Spleen (tissue), 11 donors: ENCODE results near the gene NRXN3. TPM values are rescaled to one million over a fixed set of nuclear protein-coding genes. Genes with fewer than 3 reads are reported as not detected.

ENCODE experiments used
- DNase-seq: peaks from one replicate; pipeline ENCODE4 v3.0.0-alpha.2; 2020
- H3K27ac ChIP-seq, 8 donors: fragments of 200-600 bp; sonication (generic) in 7 of 8; 1 replicate in 4 of 8; 2 replicates in 4 of 8; pipeline versions ENCODE4 v1.5.0 to v1.8.0; 2016 to 2021; ENCODE audit warnings: inconsistent platforms in 4 of 8, mild to moderate bottlenecking in 4 of 8, moderate library complexity in 1 of 8
- H3K27me3 ChIP-seq, 7 donors: fragments of 200-600 bp; sonication (generic) in 6 of 7; replicated peaks in 1 of 7; 1 replicate in 4 of 7; 2 replicates in 3 of 7; pipeline versions ENCODE4 v1.5.0 to v1.8.0; 2016 to 2021; ENCODE audit warnings: inconsistent platforms in 3 of 7, mild to moderate bottlenecking in 1 of 7
- H3K36me3 ChIP-seq, 6 donors: fragments of 200-600 bp; sonication (generic) in 5 of 6; 1 replicate in 4 of 6; 2 replicates in 2 of 6; pipeline versions ENCODE4 v1.5.0 to v1.8.0; 2016 to 2021; ENCODE audit warnings: inconsistent platforms in 2 of 6
- H3K4me1 ChIP-seq, 6 donors: fragments of 200-600 bp; sonication (generic) in 5 of 6; 1 replicate in 3 of 6; 2 replicates in 3 of 6; pipeline versions ENCODE4 v1.5.0 to v1.8.0; 2016 to 2021; ENCODE audit warnings: inconsistent platforms in 3 of 6
- H3K4me3 ChIP-seq, 8 donors: fragments of 200-600 bp; sonication (generic) in 7 of 8; 1 replicate in 4 of 8; 2 replicates in 4 of 8; pipeline versions ENCODE4 v1.5.0 to v1.8.0; 2016 to 2021; ENCODE audit warnings: inconsistent platforms in 4 of 8, mild to moderate bottlenecking in 4 of 8, moderate library complexity in 2 of 8
- H3K9me3 ChIP-seq, 8 donors: fragments of 200-600 bp; sonication (generic) in 7 of 8; 1 replicate in 4 of 8; 2 replicates in 4 of 8; pipeline versions ENCODE4 v1.5.0 to v1.8.0; 2016 to 2021; ENCODE audit warnings: inconsistent platforms in 4 of 8
- POLR2A ChIP-seq, 3 donors: fragments of 450-650 bp; IDR thresholded peaks; one replicate each; pipeline ENCODE4 v1.5.1; 2017; ENCODE audit warnings: antibody characterized with exemption in 3 of 3, mild to moderate bottlenecking in 1 of 3
- POLR2AphosphoS5 ChIP-seq, 3 donors: sonication (generic); formaldehyde crosslinking; IDR thresholded peaks; one replicate each; pipeline ENCODE4 v1.5.1; 2017; ENCODE audit warnings: antibody characterized with exemption in 3 of 3
- WGBS, 5 donors: extraction: QIAGEN DNeasy Blood & Tissue Kit in 3 of 5; methylation state at CpG; one replicate each; pipeline versions ENCODE4 v1.1.5 to v1.1.7; 2013 to 2018; 5-methylcytosine and 5-hydroxymethylcytosine counted together
- intact Hi-C: fragments of 100-400 bp; cut with DNase I; formaldehyde crosslinking; loops from one replicate; pipeline ENCODE4 v1.15.0; 2023; ENCODE audit warnings: low total_unique reads
- polyA plus RNA-seq, 3 donors: library from polyadenylated mRNA; stranded (reverse); fragments of 200-250 nt; gene quantifications; one replicate each; pipeline ENCODE4 v1.2.1, GENCODE V29; 2013
- total RNA-seq, 7 donors: library from RNA; depleted of rRNA in 3 of 7; stranded (reverse); fragments of >200 nt in 3 of 7; fragmentation: NEBNext Ultra II Directional in 4 of 7; extraction: Animal tissue kit (Norgen Biotek cat#: 25700) in 4 of 7; gene quantifications; one replicate each; pipeline versions ENCODE4 v1.1.0 to v1.2.1, GENCODE V29; 2016 to 2021
- TF ChIP-seq, protein P1 (sequence below), 11 experiments: fragments of 200-600 bp in 7 of 11; fragments of 450-650 bp in 4 of 11; sonication (generic) in 4 of 11; IDR thresholded peaks in 8 of 11; conservative IDR thresholded peaks in 3 of 11; 1 replicate in 7 of 11; 2 replicates in 4 of 11; pipeline versions ENCODE4 v1.4.0 to v1.8.0; 2016 to 2021; ENCODE audit warnings: antibody characterized with exemption in 11 of 11, inconsistent platforms in 4 of 11, mild to moderate bottlenecking in 1 of 11
- donor health status: healthy with polysubstance abuse.
- donor health status: DM: no; HTN: no; CAD: no; lungs with moderate emphysema.
- donor health status: DM: no; HTN: no; CAD: no.
- donor health status: Bipolar disorder and iron deficiency.
- donor health status: healthy.
- donor health status: DM: no; HTN: no; CAD: no.
- donor health status: DM: yes; HTN: yes; CAD: no.

Gene NRXN3
- total and polyA plus RNA-seq, 10 donors: 0.21 to 11.5 (median 1.6) TPM

DNA sequence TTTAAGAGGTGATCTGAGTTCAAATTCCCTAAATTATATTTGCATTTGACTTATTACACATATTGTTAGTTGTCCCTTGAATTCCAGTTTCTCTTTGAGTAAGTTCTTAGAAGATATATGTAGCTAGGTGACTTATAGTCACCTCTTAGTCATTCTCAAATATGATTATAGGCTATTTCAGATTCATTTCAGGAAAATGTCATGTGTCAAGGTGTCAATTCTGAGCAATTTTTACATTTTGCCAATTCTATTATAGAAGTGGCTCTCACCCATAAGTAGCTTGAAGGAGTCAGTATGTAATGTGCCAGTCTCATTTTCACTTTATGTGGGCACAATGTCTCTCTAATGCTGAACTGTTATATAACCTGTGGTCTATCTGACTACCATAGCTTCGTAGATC, 1417.7 kb downstream of the NRXN3 start:
- no peak overlapping the region for H3K4me3 ChIP-seq
- 57 to 83% (median 65%) methylated on average over 1 of the region's 1 CpG for WGBS, 5 donors
- no peak for DNase-seq
- intact Hi-C loops: no loop called here
- no peaks in the 10 kb centered on the region for H3K4me1 ChIP-seq
- H3K27ac ChIP-seq: no peak overlapping the region
- no peaks in the 10 kb centered on the region for H3K9me3 ChIP-seq
- H3K36me3 ChIP-seq: no peaks in the 10 kb centered on the region
- TF ChIP-seq POLR2A (IDR thresholded peaks at IDR 0.05) (no peak), POLR2AphosphoS5 (IDR thresholded peaks at IDR 0.05) (no peak)
- TF ChIP-seq, protein P1, sequence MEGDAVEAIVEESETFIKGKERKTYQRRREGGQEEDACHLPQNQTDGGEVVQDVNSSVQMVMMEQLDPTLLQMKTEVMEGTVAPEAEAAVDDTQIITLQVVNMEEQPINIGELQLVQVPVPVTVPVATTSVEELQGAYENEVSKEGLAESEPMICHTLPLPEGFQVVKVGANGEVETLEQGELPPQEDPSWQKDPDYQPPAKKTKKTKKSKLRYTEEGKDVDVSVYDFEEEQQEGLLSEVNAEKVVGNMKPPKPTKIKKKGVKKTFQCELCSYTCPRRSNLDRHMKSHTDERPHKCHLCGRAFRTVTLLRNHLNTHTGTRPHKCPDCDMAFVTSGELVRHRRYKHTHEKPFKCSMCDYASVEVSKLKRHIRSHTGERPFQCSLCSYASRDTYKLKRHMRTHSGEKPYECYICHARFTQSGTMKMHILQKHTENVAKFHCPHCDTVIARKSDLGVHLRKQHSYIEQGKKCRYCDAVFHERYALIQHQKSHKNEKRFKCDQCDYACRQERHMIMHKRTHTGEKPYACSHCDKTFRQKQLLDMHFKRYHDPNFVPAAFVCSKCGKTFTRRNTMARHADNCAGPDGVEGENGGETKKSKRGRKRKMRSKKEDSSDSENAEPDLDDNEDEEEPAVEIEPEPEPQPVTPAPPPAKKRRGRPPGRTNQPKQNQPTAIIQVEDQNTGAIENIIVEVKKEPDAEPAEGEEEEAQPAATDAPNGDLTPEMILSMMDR (IDR thresholded peaks at IDR 0.05 in 8 of 11, conservative IDR thresholded peaks at IDR 0.05 in 3 of 11): no peak
- H3K27me3 ChIP-seq: no peaks in the 10 kb centered on the region

DNA sequence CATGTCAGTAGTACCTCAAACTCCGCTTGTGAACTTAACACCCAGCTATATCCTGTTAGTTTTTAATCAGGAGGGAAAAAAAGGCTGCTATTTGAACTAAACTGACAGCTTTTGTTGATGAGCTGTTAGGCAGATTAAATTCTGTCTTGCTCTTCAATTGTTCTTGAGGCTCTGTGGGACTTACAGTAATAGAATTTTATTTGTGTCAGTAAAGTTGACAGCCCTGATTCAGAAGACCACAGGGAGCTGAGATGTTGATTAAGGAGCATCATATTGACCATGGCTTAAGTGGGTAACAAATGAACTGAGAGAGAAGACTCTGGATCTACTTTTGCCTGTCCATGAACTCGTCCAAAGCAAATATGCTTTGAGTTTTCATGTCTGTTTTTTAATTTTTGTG, 1418.2 kb downstream of the NRXN3 start:
- no peak for DNase-seq
- no peaks in the 10 kb centered on the region for H3K27me3 ChIP-seq
- H3K36me3 ChIP-seq: no peaks in the 10 kb centered on the region
- 53 to 80% (median 57%) methylated on average over 2 of the region's 2 CpGs for WGBS, 5 donors
- no peak overlapping the region for H3K27ac ChIP-seq
- TF ChIP-seq POLR2A (IDR thresholded peaks at IDR 0.05) (no peak), POLR2AphosphoS5 (IDR thresholded peaks at IDR 0.05) (no peak)
- TF ChIP-seq, protein P1 (IDR thresholded peaks at IDR 0.05 in 8 of 11, conservative IDR thresholded peaks at IDR 0.05 in 3 of 11): no peak
- H3K9me3 ChIP-seq: no peaks in the 10 kb centered on the region
- H3K4me3 ChIP-seq: no peak overlapping the region
- no peaks in the 10 kb centered on the region for H3K4me1 ChIP-seq
- intact Hi-C loops: no loop called here

DNA sequence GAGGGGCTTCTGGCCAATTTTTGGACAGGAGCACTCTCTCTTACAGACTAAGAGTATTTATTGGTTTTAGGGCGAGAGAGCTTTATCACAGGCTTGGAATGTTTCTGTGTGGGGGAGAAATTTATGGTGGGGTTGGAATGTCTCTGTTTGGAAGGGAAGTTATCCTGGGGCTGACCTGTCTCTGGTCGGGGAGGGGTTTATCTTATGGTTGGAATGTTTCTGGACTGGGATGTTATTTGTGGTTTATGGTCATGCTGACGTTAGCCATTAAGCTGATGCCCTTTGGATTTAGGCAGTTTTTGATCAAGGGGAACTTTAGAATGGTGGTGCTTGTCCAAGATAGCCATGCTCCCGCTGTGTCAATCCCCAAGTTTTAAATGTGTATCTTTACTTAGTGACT, 1426.4 kb downstream of the NRXN3 start:
- 67 to 94% (median 77%) methylated on average over 4 of the region's 4 CpGs for WGBS, 5 donors
- no peak for DNase-seq
- intact Hi-C loops: no loop called here
- Histone ChIP-seq H3K27ac (no peak overlapping the region), H3K27me3 (no peaks in the 10 kb centered on the region), H3K4me1 (no peaks in the 10 kb centered on the region), H3K4me3 (no peak overlapping the region), H3K36me3 (no peaks in the 10 kb centered on the region), H3K9me3 (no peaks in the 10 kb centered on the region)
- TF ChIP-seq POLR2A (IDR thresholded peaks at IDR 0.05): no peak
- TF ChIP-seq, protein P1 (IDR thresholded peaks at IDR 0.05 in 8 of 11, conservative IDR thresholded peaks at IDR 0.05 in 3 of 11): no peak
- no peak for TF ChIP-seq POLR2AphosphoS5 (IDR thresholded peaks at IDR 0.05)

- intact Hi-C loops: no loop called here
- H3K9me3 ChIP-seq: no peaks in the 10 kb centered on the region
- no peak for DNase-seq
- H3K4me1 ChIP-seq: no peaks in the 10 kb centered on the region
- no peaks in the 10 kb centered on the region for H3K27me3 ChIP-seq
- 89 to 97% (median 95%) methylated on average over 4 of the region's 4 CpGs for WGBS, 5 donors
- H3K27ac ChIP-seq: no peak overlapping the region
- TF ChIP-seq, protein P1 (IDR thresholded peaks at IDR 0.05 in 8 of 11, conservative IDR thresholded peaks at IDR 0.05 in 3 of 11): no peak
- no peak for TF ChIP-seq POLR2AphosphoS5 (IDR thresholded peaks at IDR 0.05)
- no peak for TF ChIP-seq POLR2A (IDR thresholded peaks at IDR 0.05)
- H3K36me3 ChIP-seq: no peaks in the 10 kb centered on the region
- no peak overlapping the region for H3K4me3 ChIP-seq
Measured at GRCh38 chr14:79597566-79597965, 1427.4 kb downstream of the NRXN3 start.
